Measurements from ENCODE around the gene ZSWIM3. TPM values are rescaled to one million over a fixed set of nuclear protein-coding genes. Genes with fewer than 3 reads are reported as not detected.

ZSWIM3 gene
- total and polyA plus RNA-seq, 2 of the 13 experiments (the other 11 are each of a cell fraction or from before 2014, with no cell fraction given) = 5.2 to 5.8 TPM

- TF ChIP-seq, protein P1, sequence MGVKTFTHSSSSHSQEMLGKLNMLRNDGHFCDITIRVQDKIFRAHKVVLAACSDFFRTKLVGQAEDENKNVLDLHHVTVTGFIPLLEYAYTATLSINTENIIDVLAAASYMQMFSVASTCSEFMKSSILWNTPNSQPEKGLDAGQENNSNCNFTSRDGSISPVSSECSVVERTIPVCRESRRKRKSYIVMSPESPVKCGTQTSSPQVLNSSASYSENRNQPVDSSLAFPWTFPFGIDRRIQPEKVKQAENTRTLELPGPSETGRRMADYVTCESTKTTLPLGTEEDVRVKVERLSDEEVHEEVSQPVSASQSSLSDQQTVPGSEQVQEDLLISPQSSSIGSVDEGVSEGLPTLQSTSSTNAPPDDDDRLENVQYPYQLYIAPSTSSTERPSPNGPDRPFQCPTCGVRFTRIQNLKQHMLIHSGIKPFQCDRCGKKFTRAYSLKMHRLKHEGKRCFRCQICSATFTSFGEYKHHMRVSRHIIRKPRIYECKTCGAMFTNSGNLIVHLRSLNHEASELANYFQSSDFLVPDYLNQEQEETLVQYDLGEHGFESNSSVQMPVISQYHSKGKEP (CRISPR knock-in tag; IDR thresholded peaks at IDR 0.05) = no peak
- peak; percentile 60; the same call in 1 of the 2 replicates for TF ChIP-seq ZBTB20 (CRISPR knock-in tag; IDR thresholded peaks at IDR 0.05; ENCODE audit: borderline replicate concordance, low read depth)
- peak; percentile 84 for TF ChIP-seq ZKSCAN8 (CRISPR knock-in tag; IDR thresholded peaks at IDR 0.05; ENCODE audit: borderline replicate concordance)
- TF ChIP-seq ZNF274 (CRISPR knock-in tag; IDR thresholded peaks at IDR 0.05) = peak; percentile 76; the same call in 1 of the 2 replicates
- TF ChIP-seq ZSCAN9 (CRISPR knock-in tag; IDR thresholded peaks at IDR 0.05; ENCODE audit: borderline replicate concordance) = peak; percentile 97
- peak; percentile 14; the same call in 1 of the 2 replicates for TF ChIP-seq ZNF558 (CRISPR knock-in tag; IDR thresholded peaks at IDR 0.05; ENCODE audit: borderline replicate concordance)
- peak; percentile 92 for TF ChIP-seq YEATS2 (CRISPR knock-in tag; IDR thresholded peaks at IDR 0.05; ENCODE audit: borderline replicate concordance)
- TF ChIP-seq ZNF775 (CRISPR knock-in tag; IDR thresholded peaks at IDR 0.05; ENCODE audit: borderline replicate concordance) = no peak
- TF ChIP-seq, protein P2, sequence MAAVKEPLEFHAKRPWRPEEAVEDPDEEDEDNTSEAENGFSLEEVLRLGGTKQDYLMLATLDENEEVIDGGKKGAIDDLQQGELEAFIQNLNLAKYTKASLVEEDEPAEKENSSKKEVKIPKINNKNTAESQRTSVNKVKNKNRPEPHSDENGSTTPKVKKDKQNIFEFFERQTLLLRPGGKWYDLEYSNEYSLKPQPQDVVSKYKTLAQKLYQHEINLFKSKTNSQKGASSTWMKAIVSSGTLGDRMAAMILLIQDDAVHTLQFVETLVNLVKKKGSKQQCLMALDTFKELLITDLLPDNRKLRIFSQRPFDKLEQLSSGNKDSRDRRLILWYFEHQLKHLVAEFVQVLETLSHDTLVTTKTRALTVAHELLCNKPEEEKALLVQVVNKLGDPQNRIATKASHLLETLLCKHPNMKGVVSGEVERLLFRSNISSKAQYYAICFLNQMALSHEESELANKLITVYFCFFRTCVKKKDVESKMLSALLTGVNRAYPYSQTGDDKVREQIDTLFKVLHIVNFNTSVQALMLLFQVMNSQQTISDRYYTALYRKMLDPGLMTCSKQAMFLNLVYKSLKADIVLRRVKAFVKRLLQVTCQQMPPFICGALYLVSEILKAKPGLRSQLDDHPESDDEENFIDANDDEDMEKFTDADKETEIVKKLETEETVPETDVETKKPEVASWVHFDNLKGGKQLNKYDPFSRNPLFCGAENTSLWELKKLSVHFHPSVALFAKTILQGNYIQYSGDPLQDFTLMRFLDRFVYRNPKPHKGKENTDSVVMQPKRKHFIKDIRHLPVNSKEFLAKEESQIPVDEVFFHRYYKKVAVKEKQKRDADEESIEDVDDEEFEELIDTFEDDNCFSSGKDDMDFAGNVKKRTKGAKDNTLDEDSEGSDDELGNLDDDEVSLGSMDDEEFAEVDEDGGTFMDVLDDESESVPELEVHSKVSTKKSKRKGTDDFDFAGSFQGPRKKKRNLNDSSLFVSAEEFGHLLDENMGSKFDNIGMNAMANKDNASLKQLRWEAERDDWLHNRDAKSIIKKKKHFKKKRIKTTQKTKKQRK (IDR thresholded peaks at IDR 0.05; ENCODE audit: low read length) = no peak
- no peak for TF ChIP-seq POLR2AphosphoS2 (IDR thresholded peaks at IDR 0.05; ENCODE audit: low read depth, low read length)
- no peak for TF ChIP-seq NFRKB (IDR thresholded peaks at IDR 0.05)
- TF ChIP-seq, protein P3, sequence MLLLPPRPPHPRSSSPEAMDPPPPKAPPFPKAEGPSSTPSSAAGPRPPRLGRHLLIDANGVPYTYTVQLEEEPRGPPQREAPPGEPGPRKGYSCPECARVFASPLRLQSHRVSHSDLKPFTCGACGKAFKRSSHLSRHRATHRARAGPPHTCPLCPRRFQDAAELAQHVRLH (CRISPR knock-in tag; IDR thresholded peaks at IDR 0.05; ENCODE audit: borderline replicate concordance, low read depth) = peak; percentile 96
- no peak; the same call in 1 of the 2 replicates for TF ChIP-seq ZNF615 (CRISPR knock-in tag; IDR thresholded peaks at IDR 0.05; ENCODE audit: borderline replicate concordance)
- TF ChIP-seq, protein P4, sequence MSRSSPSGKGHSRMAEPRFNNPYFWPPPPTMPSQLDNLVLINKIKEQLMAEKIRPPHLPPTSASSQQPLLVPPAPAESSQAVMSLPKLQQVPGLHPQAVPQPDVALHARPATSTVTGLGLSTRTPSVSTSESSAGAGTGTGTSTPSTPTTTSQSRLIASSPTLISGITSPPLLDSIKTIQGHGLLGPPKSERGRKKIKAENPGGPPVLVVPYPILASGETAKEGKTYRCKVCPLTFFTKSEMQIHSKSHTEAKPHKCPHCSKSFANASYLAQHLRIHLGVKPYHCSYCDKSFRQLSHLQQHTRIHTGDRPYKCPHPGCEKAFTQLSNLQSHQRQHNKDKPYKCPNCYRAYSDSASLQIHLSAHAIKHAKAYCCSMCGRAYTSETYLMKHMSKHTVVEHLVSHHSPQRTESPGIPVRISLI (CRISPR knock-in tag; IDR thresholded peaks at IDR 0.05; ENCODE audit: borderline replicate concordance) = no peak
- TF ChIP-seq SMC3 (IDR thresholded peaks at IDR 0.05; ENCODE audit: low read length) = peak; percentile 88
- TF ChIP-seq SP2 (CRISPR knock-in tag; IDR thresholded peaks at IDR 0.05) = peak; percentile 34; the same call in 1 of the 2 replicates
- peak; percentile 82; the same call in 1 of the 2 replicates for TF ChIP-seq ZNF275 (CRISPR knock-in tag; IDR thresholded peaks at IDR 0.05; ENCODE audit: borderline replicate concordance)
- peak; percentile 91; the same call in 1 of the 2 replicates for TF ChIP-seq ZIK1 (CRISPR knock-in tag; IDR thresholded peaks at IDR 0.05; ENCODE audit: borderline replicate concordance, low read depth)
- no peak for TF ChIP-seq TBX3 (IDR thresholded peaks at IDR 0.05; ENCODE audit: borderline replicate concordance)
- peak; percentile 62 for TF ChIP-seq RFX5 (IDR thresholded peaks at IDR 0.05; ENCODE audit: low read depth, low read length)
Measured at GRCh38 chr20:45890077-45890984, 32.9 kb downstream of the ZSWIM3 start (continued).

Data from HepG2 (cell line).